AG04450 (cell line): ENCODE measurements around the gene CCNK. TPM values are rescaled to one million over a fixed set of nuclear protein-coding genes. Genes with fewer than 3 reads are reported as not detected.

Experiments used
- CTCF ChIA-PET: fragments of 300-600, 350-600 bp; formaldehyde crosslinking; extraction: SDS; loops from one replicate; lab custom pipeline; 2022; ENCODE audit warnings: antibody characterized with exemption, inconsistent platforms; lab: Charles Lee
- POLR2A ChIA-PET: fragments of 350-600 bp; formaldehyde crosslinking; extraction: SDS; loops from one replicate; lab custom pipeline; 2021; ENCODE audit warnings: antibody characterized with exemption, inconsistent platforms; lab: Yijun Ruan, JAX
- DNase-seq: peaks from one replicate; pipeline ENCODE4 v3.0.0-alpha.2; 2011; ENCODE audit warnings: low read depth, low spot score
- H3K27ac ChIP-seq: one replicate; pipeline ENCODE4 v1.5.1; 2012; ENCODE audit warnings: low read depth, low read length, control low read depth
- H3K27me3 ChIP-seq: one replicate; pipeline ENCODE4 v1.6.0; 2012; ENCODE audit warnings: low read length; ENCODE audit not compliant: control insufficient read depth, insufficient read depth
- H3K4me3 ChIP-seq: 2 replicates; pipeline ENCODE4 v1.5.1; 2011; ENCODE audit warnings: mild to moderate bottlenecking, low read depth, low read length, control low read depth
- H3K9me3 ChIP-seq: 2 replicates; pipeline ENCODE4 v1.5.1; 2012; ENCODE audit warnings: low read length; ENCODE audit not compliant: control insufficient read depth, insufficient read depth
- polyA plus RNA-seq: library from polyadenylated mRNA; depleted of rRNA; stranded (reverse); fragments of >200 nt; gene quantifications from 2 replicates; pipeline ENCODE4 v1.2.3, GENCODE V29; 2011
- TF ChIP-seq, protein P1 (sequence below): IDR thresholded peaks from 2 replicates; pipeline ENCODE4 v1.5.1; 2011; ENCODE audit warnings: low read depth, low read length, control low read depth, inconsistent platforms

CCNK gene
- polyA plus RNA-seq, 1 experiment: 18.9 TPM

DNA sequence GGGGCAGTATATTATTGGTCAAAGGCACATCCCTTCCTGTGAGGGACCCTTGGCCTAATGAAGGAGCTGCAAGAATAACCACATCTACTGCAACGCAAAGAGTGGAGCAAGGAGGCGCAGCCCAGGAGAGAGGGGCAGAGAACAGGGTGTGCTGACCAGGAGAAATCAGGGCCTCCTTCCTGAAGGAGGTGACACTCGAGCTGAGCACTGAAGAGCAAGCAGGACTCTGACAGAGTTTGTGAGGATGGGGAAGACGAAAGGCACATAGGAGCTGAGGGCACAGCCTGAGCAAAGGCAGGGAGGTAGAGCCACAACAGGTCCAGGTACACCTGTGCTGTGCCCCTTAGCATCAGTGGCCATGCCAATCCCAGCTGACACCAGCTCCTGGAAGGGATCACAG is 62.2 kb downstream of the CCNK start:
- H3K4me3 ChIP-seq: no peak overlapping the region
- H3K9me3 ChIP-seq: no peaks in the 10 kb centered on the region; the same call in 1 of the 2 replicates
- no peak for DNase-seq
- H3K27ac ChIP-seq: no peak overlapping the region
- TF ChIP-seq, protein P1, sequence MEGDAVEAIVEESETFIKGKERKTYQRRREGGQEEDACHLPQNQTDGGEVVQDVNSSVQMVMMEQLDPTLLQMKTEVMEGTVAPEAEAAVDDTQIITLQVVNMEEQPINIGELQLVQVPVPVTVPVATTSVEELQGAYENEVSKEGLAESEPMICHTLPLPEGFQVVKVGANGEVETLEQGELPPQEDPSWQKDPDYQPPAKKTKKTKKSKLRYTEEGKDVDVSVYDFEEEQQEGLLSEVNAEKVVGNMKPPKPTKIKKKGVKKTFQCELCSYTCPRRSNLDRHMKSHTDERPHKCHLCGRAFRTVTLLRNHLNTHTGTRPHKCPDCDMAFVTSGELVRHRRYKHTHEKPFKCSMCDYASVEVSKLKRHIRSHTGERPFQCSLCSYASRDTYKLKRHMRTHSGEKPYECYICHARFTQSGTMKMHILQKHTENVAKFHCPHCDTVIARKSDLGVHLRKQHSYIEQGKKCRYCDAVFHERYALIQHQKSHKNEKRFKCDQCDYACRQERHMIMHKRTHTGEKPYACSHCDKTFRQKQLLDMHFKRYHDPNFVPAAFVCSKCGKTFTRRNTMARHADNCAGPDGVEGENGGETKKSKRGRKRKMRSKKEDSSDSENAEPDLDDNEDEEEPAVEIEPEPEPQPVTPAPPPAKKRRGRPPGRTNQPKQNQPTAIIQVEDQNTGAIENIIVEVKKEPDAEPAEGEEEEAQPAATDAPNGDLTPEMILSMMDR: no peak
- POLR2A ChIA-PET: no interaction called here
- H3K27me3 ChIP-seq: no peaks in the 10 kb centered on the region
- CTCF ChIA-PET: interaction anchor here (0.8 kb wide), 1 partner anchor 19 kb away, joined by 3 read pairs; no protein-coding TSS in a partner anchor

DNA sequence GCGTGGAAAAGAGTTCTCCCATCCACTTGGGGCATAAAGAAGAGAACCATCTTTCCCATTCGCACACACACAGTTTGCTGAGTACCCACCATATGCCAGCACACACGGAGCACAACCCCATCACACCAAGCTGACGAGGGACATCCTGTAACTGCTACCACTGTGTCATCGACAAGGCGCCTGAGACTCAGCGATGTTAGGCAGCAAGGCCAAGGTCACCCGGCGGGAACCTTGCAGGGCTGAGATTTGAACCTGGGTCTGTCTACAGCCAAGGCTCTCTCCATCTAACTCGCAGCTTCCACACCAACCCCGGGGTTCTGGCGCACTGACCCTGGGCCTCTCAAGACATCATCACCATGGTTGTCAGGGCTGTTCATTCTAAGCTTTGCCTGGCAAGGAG is 62.8 kb downstream of the CCNK start:
- Histone ChIP-seq H3K9me3 (no peaks in the 10 kb centered on the region; the same call in 1 of the 2 replicates), H3K27ac (no peak overlapping the region), H3K27me3 (no peaks in the 10 kb centered on the region), H3K4me3 (no peak overlapping the region)
- ChIA-PET CTCF (no interaction called here), POLR2A (no interaction called here)
- TF ChIP-seq, protein P1: no peak
- no peak for DNase-seq

DNA sequence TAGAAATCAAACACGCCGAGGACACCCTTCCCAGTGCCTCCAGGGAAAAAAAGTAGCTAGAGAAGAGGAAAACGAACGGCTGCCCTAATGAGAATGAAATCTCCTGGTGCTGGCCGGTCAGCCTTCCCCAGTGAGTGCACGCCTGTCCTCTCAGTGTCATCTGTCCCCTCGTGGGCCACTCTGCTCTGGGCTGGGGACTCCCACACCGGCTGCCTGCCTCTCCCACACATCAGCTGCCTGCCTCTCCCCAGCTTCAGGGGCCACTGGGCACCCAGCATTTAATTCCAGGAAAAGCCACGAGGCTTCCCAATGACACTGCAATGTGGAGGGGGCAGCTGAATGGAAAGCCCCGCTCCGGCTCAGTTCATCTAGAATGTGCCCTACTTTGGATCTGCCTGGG is 63.8 kb downstream of the CCNK start:
- CTCF ChIA-PET: interaction anchor here (1.7 kb wide), 1 partner anchor 21 kb away, joined by 4 read pairs; no protein-coding TSS in a partner anchor
- POLR2A ChIA-PET: no interaction called here
- TF ChIP-seq, protein P1: no peak
- Histone ChIP-seq H3K4me3 (no peak overlapping the region), H3K27ac (no peak overlapping the region), H3K9me3 (no peaks in the 10 kb centered on the region; the same call in 1 of the 2 replicates), H3K27me3 (no peaks in the 10 kb centered on the region)
- no peak for DNase-seq

DNA sequence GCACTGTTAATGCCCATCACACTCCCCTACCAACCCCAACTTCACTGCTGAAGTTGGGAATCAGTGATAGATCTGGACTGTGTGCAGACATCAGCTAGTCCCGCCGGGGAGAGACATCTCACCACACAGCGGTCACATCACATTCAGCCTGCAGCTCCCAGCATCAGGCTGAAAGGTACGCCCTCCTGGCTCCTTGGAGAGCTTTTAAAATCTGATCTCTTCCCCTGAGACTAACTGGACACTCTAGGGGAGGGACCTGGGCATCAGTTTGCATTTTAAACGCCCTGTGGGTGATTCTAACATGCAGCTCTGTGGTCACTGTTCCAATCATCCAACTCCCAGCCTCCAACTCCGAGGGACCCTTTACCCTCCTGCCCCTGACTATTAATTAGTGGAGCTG is 64.4 kb downstream of the CCNK start:
- POLR2A ChIA-PET: no interaction called here

DNA sequence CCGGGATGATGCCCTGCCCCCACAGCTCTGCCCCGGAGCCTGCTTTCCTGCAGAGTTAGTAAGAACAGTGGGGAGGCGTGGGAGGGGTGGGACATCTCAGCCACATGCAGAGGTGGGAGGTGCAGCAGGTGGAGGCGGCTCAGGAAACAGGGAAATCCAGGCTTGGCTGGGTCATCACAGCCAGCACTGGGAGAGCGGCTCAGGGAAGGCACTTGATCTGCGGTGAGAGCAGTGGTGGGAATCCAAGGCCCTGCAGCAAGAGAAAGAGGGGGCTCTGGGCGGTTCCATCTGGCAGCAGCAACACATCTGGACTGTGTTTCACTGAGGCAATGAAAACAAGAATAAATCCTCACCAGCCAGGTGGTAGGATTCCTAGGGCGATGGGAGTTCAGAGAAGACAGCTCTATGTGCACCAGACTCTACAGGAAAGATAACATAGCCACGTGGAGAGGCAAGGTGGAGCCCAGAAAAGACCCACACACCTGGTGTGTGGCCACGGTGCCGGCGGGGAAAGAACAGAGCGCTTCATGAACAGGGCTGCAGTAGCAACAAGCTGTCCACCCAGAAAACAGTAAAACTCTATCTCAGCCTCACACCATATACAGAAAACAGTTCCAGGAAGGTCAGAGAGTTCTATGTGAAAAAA is 65.1 kb downstream of the CCNK start:
- Histone ChIP-seq H3K4me3 (no peak overlapping the region), H3K27me3 (no peaks in the 10 kb centered on the region), H3K27ac (no peak overlapping the region), H3K9me3 (no peaks in the 10 kb centered on the region; the same call in 1 of the 2 replicates)
- CTCF ChIA-PET: interaction anchor here (0.7 to 1.7 kb wide), 3 partner anchors 22 to 142 kb away, joined by 3 to 4 read pairs (median 3); no protein-coding TSS in a partner anchor
- no peak for DNase-seq
- TF ChIP-seq, protein P1: no peak
- POLR2A ChIA-PET: no interaction called here

More for the DNA sequence above, 64.4 kb downstream of the CCNK start:
- Histone ChIP-seq H3K27ac (no peak overlapping the region), H3K4me3 (no peak overlapping the region), H3K27me3 (no peaks in the 10 kb centered on the region), H3K9me3 (no peaks in the 10 kb centered on the region; the same call in 1 of the 2 replicates)
- DNase-seq: no peak
- CTCF ChIA-PET: interaction anchor here (0.7 to 1.7 kb wide), 2 partner anchors 21 to 141 kb away, joined by 3 to 4 read pairs; no protein-coding TSS in a partner anchor
- TF ChIP-seq, protein P1: no peak
